Kidney (tissue), 14 donors: ENCODE results near the gene B4GALT3. TPM values are rescaled to one million over a fixed set of nuclear protein-coding genes. Genes with fewer than 3 reads are reported as not detected.

Source experiments
- DNase-seq, 5 donors: peaks; one replicate each; pipeline ENCODE4 v3.0.0-alpha.2; 2013 to 2020
- FAIRE-seq: peaks from 2 replicates; lab custom pipeline; 2012; peaks lifted over from hg19 to GRCh38; lab: Jason Lieb, UNC
- H3K27ac ChIP-seq, 2 donors: one replicate each; pipeline ENCODE4 v1.7.0; 2013; ENCODE audit warnings: low read depth in 2 of 2, low read length in 2 of 2, inconsistent platforms in 1 of 2
- H3K27me3 ChIP-seq: one replicate; pipeline ENCODE4 v1.7.1; 2013; ENCODE audit warnings: low read length, inconsistent platforms; ENCODE audit not compliant: control insufficient read depth, insufficient read depth
- H3K36me3 ChIP-seq, 3 donors: one replicate each; pipeline versions ENCODE4 v1.7.0 to v1.7.1; 2013; ENCODE audit warnings: low read length in 3 of 3, control low read depth in 1 of 3, inconsistent platforms in 1 of 3; ENCODE audit not compliant: insufficient read depth in 3 of 3, control insufficient read depth in 2 of 3
- H3K4me1 ChIP-seq, 3 donors: one replicate each; pipeline versions ENCODE4 v1.7.0 to v1.7.1; 2013; ENCODE audit warnings: low read length in 3 of 3, inconsistent platforms in 1 of 3, low read depth in 1 of 3; ENCODE audit not compliant: control insufficient read depth in 2 of 3, insufficient read depth in 2 of 3
- H3K4me3 ChIP-seq, 3 donors: one replicate each; pipeline versions ENCODE4 v1.7.0 to v1.8.1; 2013; ENCODE audit warnings: low read length in 3 of 3, control low read depth in 1 of 3, inconsistent platforms in 1 of 3
- H3K9ac ChIP-seq, 3 donors: one replicate each; pipeline versions ENCODE4 v1.7.0 to v1.7.1; 2013; ENCODE audit warnings: low read length in 3 of 3, control low read depth in 1 of 3, inconsistent platforms in 1 of 3
- H3K9me3 ChIP-seq, 3 donors: one replicate each; pipeline versions ENCODE4 v1.7.0 to v1.7.1; 2013; ENCODE audit warnings: low read length in 3 of 3, control low read depth in 1 of 3, inconsistent platforms in 1 of 3; ENCODE audit not compliant: control insufficient read depth in 2 of 3, insufficient read depth in 1 of 3
- intact Hi-C: fragments of 100-400 bp; cut with DNase I; formaldehyde crosslinking; loops from one replicate; pipeline ENCODE4 v1.11.1; 2022
- polyA plus RNA-seq: library from polyadenylated mRNA; stranded (reverse); fragments of 350-450 nt; fragmentation: Illumina TruSeq; extraction: RNeasy Lipid Tissue Mini Kit (QIAGEN cat#74804); gene quantifications from one replicate; pipeline ENCODE4 v1.2.3, GENCODE V29; 2014; ENCODE audit warnings: low read depth, low replicate concordance; ENCODE audit not compliant: insufficient read depth
- total RNA-seq: library from RNA; stranded (reverse); fragmentation: NEBNext Ultra II Directional; extraction: Animal tissue kit (Norgen Biotek cat#: 25700); gene quantifications from one replicate; pipeline ENCODE4 v1.2.1, GENCODE V29; 2021
- TF ChIP-seq, protein P1 (sequence below): IDR thresholded peaks from 3 replicates; pipeline ENCODE4 v1.5.1; 2012; ENCODE audit warnings: mild to moderate bottlenecking, moderate library complexity, borderline replicate concordance; ENCODE audit not compliant: insufficient read depth; ENCODE audit errors: extremely low read depth
- donor health status: control.
- donor health status: control.
- donor health status: control.
- donor health status: control.
- donor health status: control.
- donor health status: DM: yes; HTN: yes; CAD: no.
- donor health status: Normal renal cell carcinoma (clear cell type).

Gene B4GALT3
- total and polyA plus RNA-seq, 2 donors from 2014 or later = 22.9 to 33.5 TPM

DNA sequence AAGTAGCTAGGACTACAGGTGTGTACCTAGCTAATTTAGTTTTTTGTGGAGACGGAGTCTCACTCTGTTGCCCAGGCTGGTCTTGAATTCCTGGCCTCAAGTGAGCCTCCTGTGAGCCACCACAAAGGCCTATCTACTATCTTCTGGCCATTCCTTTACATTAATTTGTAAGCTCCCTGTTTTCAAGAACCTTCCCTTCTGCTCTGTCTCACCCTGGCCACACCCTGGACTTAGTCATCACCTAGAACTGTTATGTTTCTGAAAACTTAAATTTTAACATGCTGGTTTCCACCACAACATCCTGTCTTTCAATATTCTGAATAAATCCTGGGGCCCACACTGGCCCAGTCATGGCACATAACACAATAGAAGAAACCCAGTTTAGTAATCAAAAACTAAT lies 4.9 kb upstream of the B4GALT3 start:
- intact Hi-C loops = no loop called here
- H3K4me3 ChIP-seq = no peak overlapping the region
- H3K9me3 ChIP-seq = no peaks in the 10 kb centered on the region
- FAIRE-seq (no peak), DNase-seq (no peak)
- H3K4me1 ChIP-seq = peaks cover 0 to 8% (median 0%) of the 10 kb centered on the region in 3 donors
- H3K27me3 ChIP-seq = no peaks in the 10 kb centered on the region
- H3K27ac ChIP-seq = peak overlapping the region in 1 of 2 donors; percentile 32
- H3K9ac ChIP-seq = no peak overlapping the region
- TF ChIP-seq, protein P1, sequence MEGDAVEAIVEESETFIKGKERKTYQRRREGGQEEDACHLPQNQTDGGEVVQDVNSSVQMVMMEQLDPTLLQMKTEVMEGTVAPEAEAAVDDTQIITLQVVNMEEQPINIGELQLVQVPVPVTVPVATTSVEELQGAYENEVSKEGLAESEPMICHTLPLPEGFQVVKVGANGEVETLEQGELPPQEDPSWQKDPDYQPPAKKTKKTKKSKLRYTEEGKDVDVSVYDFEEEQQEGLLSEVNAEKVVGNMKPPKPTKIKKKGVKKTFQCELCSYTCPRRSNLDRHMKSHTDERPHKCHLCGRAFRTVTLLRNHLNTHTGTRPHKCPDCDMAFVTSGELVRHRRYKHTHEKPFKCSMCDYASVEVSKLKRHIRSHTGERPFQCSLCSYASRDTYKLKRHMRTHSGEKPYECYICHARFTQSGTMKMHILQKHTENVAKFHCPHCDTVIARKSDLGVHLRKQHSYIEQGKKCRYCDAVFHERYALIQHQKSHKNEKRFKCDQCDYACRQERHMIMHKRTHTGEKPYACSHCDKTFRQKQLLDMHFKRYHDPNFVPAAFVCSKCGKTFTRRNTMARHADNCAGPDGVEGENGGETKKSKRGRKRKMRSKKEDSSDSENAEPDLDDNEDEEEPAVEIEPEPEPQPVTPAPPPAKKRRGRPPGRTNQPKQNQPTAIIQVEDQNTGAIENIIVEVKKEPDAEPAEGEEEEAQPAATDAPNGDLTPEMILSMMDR = no peak
- H3K36me3 ChIP-seq = no peaks in the 10 kb centered on the region

GRCh38 chr1:161180639-161181038 lies 3.3 kb upstream of the B4GALT3 start:
- H3K36me3 ChIP-seq = peaks cover 0 to 5% (median 0%) of the 10 kb centered on the region in 3 donors
- intact Hi-C loops = no loop called here
- no peaks in the 10 kb centered on the region for H3K9me3 ChIP-seq
- no peak overlapping the region for H3K4me3 ChIP-seq
- H3K27me3 ChIP-seq = no peaks in the 10 kb centered on the region
- H3K4me1 ChIP-seq = peaks cover 0 to 16% (median 11%) of the 10 kb centered on the region in 3 donors
- H3K27ac ChIP-seq = no peak overlapping the region
- no peak overlapping the region for H3K9ac ChIP-seq
- DNase-seq (peak in 1 of 5 donors; percentile 33), FAIRE-seq (no peak)
- TF ChIP-seq, protein P1 = no peak

DNA sequence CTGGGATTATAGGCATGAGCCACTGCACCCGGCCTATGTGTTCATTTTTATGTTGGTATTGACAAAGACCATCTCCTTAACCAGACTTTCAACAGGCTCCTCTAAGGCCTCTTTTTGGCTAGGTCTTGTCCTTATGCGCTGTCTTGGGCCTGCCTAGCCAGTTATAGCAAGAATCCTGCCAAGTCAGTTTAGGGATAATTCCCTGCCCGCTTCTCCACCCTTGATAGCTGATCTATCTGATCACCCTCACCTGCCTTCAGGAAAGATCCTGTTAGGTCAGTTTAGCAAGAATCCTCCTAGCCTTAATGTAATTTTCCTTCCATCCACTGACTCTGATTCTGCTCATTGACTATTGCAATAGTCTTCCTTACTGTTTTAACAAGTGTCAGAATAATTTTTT lies 2.4 kb upstream of the B4GALT3 start:
- FAIRE-seq (no peak), DNase-seq (no peak)
- peaks cover 0 to 14% (median under 1%) of the 10 kb centered on the region in 3 donors for H3K36me3 ChIP-seq
- H3K4me3 ChIP-seq = no peak overlapping the region
- peaks cover 0 to 18% (median 12%) of the 10 kb centered on the region in 3 donors for H3K4me1 ChIP-seq
- no peak overlapping the region for H3K27ac ChIP-seq
- H3K27me3 ChIP-seq = no peaks in the 10 kb centered on the region
- no peaks in the 10 kb centered on the region for H3K9me3 ChIP-seq
- intact Hi-C loops = no loop called here
- no peak overlapping the region for H3K9ac ChIP-seq
- TF ChIP-seq, protein P1 = no peak

GRCh38 chr1:161177936-161178244 lies 583 bp upstream of the B4GALT3 start:
- no peaks in the 10 kb centered on the region for H3K27me3 ChIP-seq
- peaks cover 9 to 28% (median 10%) of the 10 kb centered on the region in 3 donors for H3K36me3 ChIP-seq
- TF ChIP-seq, protein P1 = no peak
- peak overlapping the region; percentile 95 to 96 for H3K27ac ChIP-seq
- peak overlapping the region in 2 of 3 donors; percentile 97 to 98 for H3K4me3 ChIP-seq
- intact Hi-C loops = no loop called here
- H3K4me1 ChIP-seq = peaks cover 0 to 21% (median 12%) of the 10 kb centered on the region in 3 donors
- H3K9me3 ChIP-seq = no peaks in the 10 kb centered on the region
- no peak for DNase-seq
- peak overlapping the region in 2 of 3 donors; percentile 97 to 99 for H3K9ac ChIP-seq
- FAIRE-seq = no peak
